WTC11 (cell line): ENCODE results near the gene HIF3A. TPM values are rescaled to one million over a fixed set of nuclear protein-coding genes. Genes with fewer than 3 reads are reported as not detected.
"Not testable (repeated sequence)": the region's sequence is repeated elsewhere in the genome, so short reads cannot be mapped to it uniquely, and the experiment has no call there.

Experiments
- ATAC-seq: fragments of 200-7000 bp; cut with Tn5 transposase; 2 replicates; pipeline ENCODE4 v1.10.0; 2021; ENCODE audit warnings: mild to moderate bottlenecking, moderate library complexity
- CTCF ChIA-PET: fragments of 300-600 bp; sonication (Branson Sonifier 250); formaldehyde crosslinking; loops from one replicate; lab custom pipeline; 2021; ENCODE audit warnings: antibody characterized with exemption; lab: Charles Lee
- POLR2A ChIA-PET: fragments of 350-600 bp; sonication (Branson Sonifier 250); formaldehyde crosslinking; loops from one replicate; lab custom pipeline; 2021; ENCODE audit warnings: antibody characterized with exemption; lab: Charles Lee
- DNase-seq: peaks from one replicate; pipeline ENCODE4 v3.0.0; 2021; ENCODE audit warnings: low spot score
- H3K27ac Mint-ChIP-seq: 2 replicates; pipeline ENCODE4 v1.8.0; 2021; ENCODE audit warnings: mixed read lengths
- H3K27me3 Mint-ChIP-seq: 2 replicates; pipeline ENCODE4 v1.8.0; 2021; ENCODE audit warnings: low read depth, mild to moderate bottlenecking, moderate library complexity, mixed read lengths
- H3K36me3 Mint-ChIP-seq: 2 replicates; pipeline ENCODE4 v1.8.0; 2021; ENCODE audit warnings: mixed read lengths
- H3K4me1 Mint-ChIP-seq: 2 replicates; pipeline ENCODE4 v1.8.0; 2022; ENCODE audit warnings: mixed read lengths
- H3K4me3 Mint-ChIP-seq: 2 replicates; pipeline ENCODE4 v1.8.0; 2021; ENCODE audit warnings: mild to moderate bottlenecking, moderate library complexity, mixed read lengths
- H3K9me3 Mint-ChIP-seq: 2 replicates; pipeline ENCODE4 v1.8.0; 2021; ENCODE audit warnings: mixed read lengths
- ATF3 ChIP-seq: sonication (generic); formaldehyde crosslinking; conservative IDR thresholded peaks from 2 replicates; pipeline ENCODE4 v1.8.1; 2022; ENCODE audit warnings: mild to moderate bottlenecking, missing genetic modification reagents
- CBFB ChIP-seq: sonication (generic); formaldehyde crosslinking; IDR thresholded peaks from 2 replicates; pipeline ENCODE4 v1.8.1; 2022; ENCODE audit warnings: mild to moderate bottlenecking, low read depth, missing genetic modification reagents
- CDX4 ChIP-seq: fragments of 250-450 bp; sonication (Bioruptor Pico); IDR thresholded peaks from 2 replicates; pipeline ENCODE4 v1.9.0; 2021; ENCODE audit warnings: moderate library complexity, mild to moderate bottlenecking, inconsistent platforms, borderline replicate concordance
- CREB1 ChIP-seq: sonication (generic); formaldehyde crosslinking; IDR thresholded peaks from 2 replicates; pipeline ENCODE4 v1.8.0; 2023; ENCODE audit warnings: mild to moderate bottlenecking, missing genetic modification reagents
- EMX1 ChIP-seq: fragments of 250-450 bp; sonication (Bioruptor Pico); IDR thresholded peaks from 2 replicates; pipeline ENCODE4 v1.8.0; 2021; ENCODE audit warnings: mild to moderate bottlenecking
- ETV6 ChIP-seq: sonication (generic); formaldehyde crosslinking; IDR thresholded peaks from 2 replicates; pipeline ENCODE4 v1.8.1; 2022; ENCODE audit warnings: mild to moderate bottlenecking, missing genetic modification reagents
- GRHL2 ChIP-seq: fragments of 250-450 bp; sonication (Bioruptor Pico); IDR thresholded peaks from 2 replicates; pipeline ENCODE4 v1.8.0; 2022; ENCODE audit warnings: mild to moderate bottlenecking, moderate library complexity; ENCODE audit not compliant: insufficient replicate concordance, severe bottlenecking
- GTF2I ChIP-seq: fragments of 250-450 bp; sonication (Bioruptor Pico); conservative IDR thresholded peaks from 2 replicates; pipeline ENCODE4 v1.4.0; 2021; ENCODE audit warnings: mild to moderate bottlenecking
- NFE2L1 ChIP-seq: sonication (generic); formaldehyde crosslinking; IDR thresholded peaks from 2 replicates; pipeline ENCODE4 v1.8.1; 2023; ENCODE audit warnings: missing genetic modification reagents
- NFYB ChIP-seq: sonication (generic); formaldehyde crosslinking; conservative IDR thresholded peaks from 2 replicates; pipeline ENCODE4 v1.8.0; 2022; ENCODE audit warnings: low read depth, missing genetic modification reagents
- NR2C2 ChIP-seq: sonication (generic); formaldehyde crosslinking; IDR thresholded peaks from 2 replicates; pipeline ENCODE4 v1.8.0; 2022; ENCODE audit warnings: mild to moderate bottlenecking, missing genetic modification reagents
- PRRX2 ChIP-seq: fragments of 250-450 bp; sonication (Bioruptor Pico); IDR thresholded peaks from 2 replicates; pipeline ENCODE4 v1.8.0; 2021; ENCODE audit warnings: mild to moderate bottlenecking
- SP1 ChIP-seq: sonication (generic); formaldehyde crosslinking; conservative IDR thresholded peaks from 2 replicates; pipeline ENCODE4 v1.8.1; 2022; ENCODE audit warnings: missing genetic modification reagents
- TEAD4 ChIP-seq: sonication (generic); formaldehyde crosslinking; IDR thresholded peaks from 2 replicates; pipeline ENCODE4 v1.8.0; 2022; ENCODE audit warnings: mild to moderate bottlenecking, missing genetic modification reagents
- total RNA-seq: library from RNA; stranded (reverse); gene quantifications from 3 replicates; pipeline ENCODE4 v1.2.3, GENCODE V29; 2021
- TF ChIP-seq, protein P1 (sequence below): sonication (generic); formaldehyde crosslinking; IDR thresholded peaks from 2 replicates; pipeline ENCODE4 v1.8.0; 2022; ENCODE audit warnings: mild to moderate bottlenecking, missing genetic modification reagents
- TF ChIP-seq, protein P2 (sequence below): fragments of 250-450 bp; sonication (Bioruptor Pico); IDR thresholded peaks from 2 replicates; pipeline ENCODE4 v1.8.0; 2021; ENCODE audit warnings: mild to moderate bottlenecking
- TF ChIP-seq, protein P3 (sequence below): fragments of 250-450 bp; sonication (Bioruptor Pico); IDR thresholded peaks from 2 replicates; pipeline ENCODE4 v1.9.0; 2021; ENCODE audit warnings: mild to moderate bottlenecking
- TF ChIP-seq, protein P4 (sequence below): sonication (generic); formaldehyde crosslinking; IDR thresholded peaks from 2 replicates; pipeline ENCODE4 v1.8.1; 2022; ENCODE audit warnings: low read depth, mild to moderate bottlenecking, moderate library complexity, missing genetic modification reagents, borderline replicate concordance
- TF ChIP-seq, protein P5 (sequence below): sonication (generic); formaldehyde crosslinking; IDR thresholded peaks from 2 replicates; pipeline ENCODE4 v1.8.1; 2022; ENCODE audit warnings: missing genetic modification reagents, borderline replicate concordance

The HIF3A gene
- total RNA-seq, 1 experiment from 2014 or later, result 31.8 TPM

GRCh38 chr19:46254776-46255175 is 42.1 kb upstream of the HIF3A start:
- POLR2A ChIA-PET, result interaction anchor here (0.7 kb wide), 2 partner anchors 62 to 77 kb away, joined by 3 to 5 read pairs; no protein-coding TSS in a partner anchor
- ATAC-seq (no peak), DNase-seq (no peak)
- no peaks in the 10 kb centered on the region for H3K36me3 Mint-ChIP-seq
- CTCF ChIA-PET, result interaction anchor here (1.5 kb wide), 1 partner anchor 176 kb away, joined by 3 read pairs; no protein-coding TSS in a partner anchor
- no peak overlapping the region for H3K27ac Mint-ChIP-seq
- peaks cover 6% of the 10 kb centered on the region for H3K4me1 Mint-ChIP-seq
- no peaks in the 10 kb centered on the region; the same call in 1 of the 2 replicates for H3K27me3 Mint-ChIP-seq
- no peak overlapping the region for H3K4me3 Mint-ChIP-seq
- no peaks in the 10 kb centered on the region for H3K9me3 Mint-ChIP-seq
- TF ChIP-seq, protein P1, sequence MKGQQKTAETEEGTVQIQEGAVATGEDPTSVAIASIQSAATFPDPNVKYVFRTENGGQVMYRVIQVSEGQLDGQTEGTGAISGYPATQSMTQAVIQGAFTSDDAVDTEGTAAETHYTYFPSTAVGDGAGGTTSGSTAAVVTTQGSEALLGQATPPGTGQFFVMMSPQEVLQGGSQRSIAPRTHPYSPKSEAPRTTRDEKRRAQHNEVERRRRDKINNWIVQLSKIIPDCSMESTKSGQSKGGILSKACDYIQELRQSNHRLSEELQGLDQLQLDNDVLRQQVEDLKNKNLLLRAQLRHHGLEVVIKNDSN (CRISPR knock-in tag), result no peak
- TF ChIP-seq, protein P2, sequence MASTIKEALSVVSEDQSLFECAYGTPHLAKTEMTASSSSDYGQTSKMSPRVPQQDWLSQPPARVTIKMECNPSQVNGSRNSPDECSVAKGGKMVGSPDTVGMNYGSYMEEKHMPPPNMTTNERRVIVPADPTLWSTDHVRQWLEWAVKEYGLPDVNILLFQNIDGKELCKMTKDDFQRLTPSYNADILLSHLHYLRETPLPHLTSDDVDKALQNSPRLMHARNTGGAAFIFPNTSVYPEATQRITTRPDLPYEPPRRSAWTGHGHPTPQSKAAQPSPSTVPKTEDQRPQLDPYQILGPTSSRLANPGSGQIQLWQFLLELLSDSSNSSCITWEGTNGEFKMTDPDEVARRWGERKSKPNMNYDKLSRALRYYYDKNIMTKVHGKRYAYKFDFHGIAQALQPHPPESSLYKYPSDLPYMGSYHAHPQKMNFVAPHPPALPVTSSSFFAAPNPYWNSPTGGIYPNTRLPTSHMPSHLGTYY, result no peak
- no peak for TF ChIP-seq ATF3 (CRISPR knock-in tag)
- TF ChIP-seq, protein P3, sequence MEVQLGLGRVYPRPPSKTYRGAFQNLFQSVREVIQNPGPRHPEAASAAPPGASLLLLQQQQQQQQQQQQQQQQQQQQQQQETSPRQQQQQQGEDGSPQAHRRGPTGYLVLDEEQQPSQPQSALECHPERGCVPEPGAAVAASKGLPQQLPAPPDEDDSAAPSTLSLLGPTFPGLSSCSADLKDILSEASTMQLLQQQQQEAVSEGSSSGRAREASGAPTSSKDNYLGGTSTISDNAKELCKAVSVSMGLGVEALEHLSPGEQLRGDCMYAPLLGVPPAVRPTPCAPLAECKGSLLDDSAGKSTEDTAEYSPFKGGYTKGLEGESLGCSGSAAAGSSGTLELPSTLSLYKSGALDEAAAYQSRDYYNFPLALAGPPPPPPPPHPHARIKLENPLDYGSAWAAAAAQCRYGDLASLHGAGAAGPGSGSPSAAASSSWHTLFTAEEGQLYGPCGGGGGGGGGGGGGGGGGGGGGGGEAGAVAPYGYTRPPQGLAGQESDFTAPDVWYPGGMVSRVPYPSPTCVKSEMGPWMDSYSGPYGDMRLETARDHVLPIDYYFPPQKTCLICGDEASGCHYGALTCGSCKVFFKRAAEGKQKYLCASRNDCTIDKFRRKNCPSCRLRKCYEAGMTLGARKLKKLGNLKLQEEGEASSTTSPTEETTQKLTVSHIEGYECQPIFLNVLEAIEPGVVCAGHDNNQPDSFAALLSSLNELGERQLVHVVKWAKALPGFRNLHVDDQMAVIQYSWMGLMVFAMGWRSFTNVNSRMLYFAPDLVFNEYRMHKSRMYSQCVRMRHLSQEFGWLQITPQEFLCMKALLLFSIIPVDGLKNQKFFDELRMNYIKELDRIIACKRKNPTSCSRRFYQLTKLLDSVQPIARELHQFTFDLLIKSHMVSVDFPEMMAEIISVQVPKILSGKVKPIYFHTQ, result no peak
- no peak for TF ChIP-seq CREB1 (CRISPR knock-in tag)
- TF ChIP-seq PRRX2 (CRISPR knock-in tag), result no peak
- no peak for TF ChIP-seq GTF2I (CRISPR knock-in tag)
- no peak for TF ChIP-seq EMX1 (CRISPR knock-in tag)
- no peak for TF ChIP-seq TEAD4 (CRISPR knock-in tag)
- no peak for TF ChIP-seq CDX4 (CRISPR knock-in tag)

- POLR2A ChIA-PET, result no interaction called here
- ATAC-seq (no peak), DNase-seq (no peak)
- H3K4me3 Mint-ChIP-seq, result no peak overlapping the region
- H3K9me3 Mint-ChIP-seq, result no peaks in the 10 kb centered on the region
- H3K4me1 Mint-ChIP-seq, result peaks cover 6% of the 10 kb centered on the region
- CTCF ChIA-PET, result interaction anchor here (0.6 to 1.1 kb wide), 4 partner anchors 24 to 180 kb away, joined by 3 to 5 read pairs (median 4); no protein-coding TSS in a partner anchor
- H3K27me3 Mint-ChIP-seq, result no peaks in the 10 kb centered on the region; the same call in 1 of the 2 replicates
- no peaks in the 10 kb centered on the region for H3K36me3 Mint-ChIP-seq
- TF ChIP-seq ETV6 (CRISPR knock-in tag), result no peak
- TF ChIP-seq EMX1 (CRISPR knock-in tag), result no peak
- no peak for TF ChIP-seq CBFB
- TF ChIP-seq GRHL2 (CRISPR knock-in tag), result no peak
- TF ChIP-seq, protein P4, sequence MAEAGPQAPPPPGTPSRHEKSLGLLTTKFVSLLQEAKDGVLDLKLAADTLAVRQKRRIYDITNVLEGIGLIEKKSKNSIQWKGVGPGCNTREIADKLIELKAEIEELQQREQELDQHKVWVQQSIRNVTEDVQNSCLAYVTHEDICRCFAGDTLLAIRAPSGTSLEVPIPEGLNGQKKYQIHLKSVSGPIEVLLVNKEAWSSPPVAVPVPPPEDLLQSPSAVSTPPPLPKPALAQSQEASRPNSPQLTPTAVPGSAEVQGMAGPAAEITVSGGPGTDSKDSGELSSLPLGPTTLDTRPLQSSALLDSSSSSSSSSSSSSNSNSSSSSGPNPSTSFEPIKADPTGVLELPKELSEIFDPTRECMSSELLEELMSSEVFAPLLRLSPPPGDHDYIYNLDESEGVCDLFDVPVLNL (CRISPR knock-in tag), result no peak
- no peak for TF ChIP-seq NR2C2 (CRISPR knock-in tag)
- TF ChIP-seq, protein P5, sequence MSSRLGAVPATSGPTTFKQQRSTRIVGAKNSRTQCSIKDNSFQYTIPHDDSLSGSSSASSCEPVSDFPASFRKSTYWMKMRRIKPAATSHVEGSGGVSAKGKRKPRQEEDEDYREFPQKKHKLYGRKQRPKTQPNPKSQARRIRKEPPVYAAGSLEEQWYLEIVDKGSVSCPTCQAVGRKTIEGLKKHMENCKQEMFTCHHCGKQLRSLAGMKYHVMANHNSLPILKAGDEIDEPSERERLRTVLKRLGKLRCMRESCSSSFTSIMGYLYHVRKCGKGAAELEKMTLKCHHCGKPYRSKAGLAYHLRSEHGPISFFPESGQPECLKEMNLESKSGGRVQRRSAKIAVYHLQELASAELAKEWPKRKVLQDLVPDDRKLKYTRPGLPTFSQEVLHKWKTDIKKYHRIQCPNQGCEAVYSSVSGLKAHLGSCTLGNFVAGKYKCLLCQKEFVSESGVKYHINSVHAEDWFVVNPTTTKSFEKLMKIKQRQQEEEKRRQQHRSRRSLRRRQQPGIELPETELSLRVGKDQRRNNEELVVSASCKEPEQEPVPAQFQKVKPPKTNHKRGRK (CRISPR knock-in tag), result no peak
- TF ChIP-seq SP1, result no peak
- no peak for TF ChIP-seq NFYB
- no peak for TF ChIP-seq NFE2L1 (CRISPR knock-in tag)
- no peak overlapping the region for H3K27ac Mint-ChIP-seq
Measured at GRCh38 chr19:46256855-46257254, 40.0 kb upstream of the HIF3A start.

- H3K27ac Mint-ChIP-seq, H3K27me3 Mint-ChIP-seq, H3K4me3 Mint-ChIP-seq, DNase-seq, H3K9me3 Mint-ChIP-seq, ATAC-seq, H3K4me1 Mint-ChIP-seq, POLR2A ChIA-PET, H3K36me3 Mint-ChIP-seq: not testable (repeated sequence)
- CTCF ChIA-PET, result interaction anchor here (9.0 kb wide), 1 partner anchor 183 kb away, joined by 154 read pairs; no protein-coding TSS in a partner anchor
Measured at GRCh38 chr19:46261501-46261900, 35.3 kb upstream of the HIF3A start.

GRCh38 chr19:46262684-46263296 is 34.1 kb upstream of the HIF3A start:
- H3K27me3 Mint-ChIP-seq, H3K4me1 Mint-ChIP-seq, POLR2A ChIA-PET, H3K27ac Mint-ChIP-seq, DNase-seq, H3K36me3 Mint-ChIP-seq, ATAC-seq, H3K4me3 Mint-ChIP-seq, H3K9me3 Mint-ChIP-seq: not testable (repeated sequence)
- CTCF ChIA-PET, result interaction anchor here (0.6 to 9.0 kb wide), 4 partner anchors 17 to 235 kb away, joined by 3 to 154 read pairs (median 13); no protein-coding TSS in a partner anchor
